IMR-90 (cell line): Measurements from ENCODE around the gene SLC30A5. TPM values are rescaled to one million over a fixed set of nuclear protein-coding genes. Genes with fewer than 3 reads are reported as not detected.

Source experiments
- ATAC-seq: fragments of 200-7000 bp; cut with Tn5 transposase; 2 replicates; pipeline ENCODE4 v1.9.1; 2020; ENCODE audit warnings: low read depth, mild to moderate bottlenecking, moderate library complexity
- BruUV-seq: library from RNA; stranded (reverse); fragments of 400-500 nt; replicated peaks from 2 replicates; lab custom pipeline; 2021; lab: Mats Ljungman, UMichigan
- CTCF ChIA-PET: fragments of 300-600 bp; formaldehyde crosslinking; extraction: SDS; loops from one replicate; lab custom pipeline; 2021; ENCODE audit warnings: antibody characterized with exemption; lab: Yijun Ruan, JAX
- POLR2A ChIA-PET: fragments of 300-600 bp; sonication (Branson Sonifier 250); formaldehyde crosslinking; loops from one replicate; lab custom pipeline; 2022; ENCODE audit warnings: antibody characterized with exemption; ENCODE audit not compliant: unreplicated experiment; lab: Charles Lee
- DNase-seq: peaks from one replicate; pipeline ENCODE4 v3.0.0; 2013
- H2AFZ ChIP-seq: replicated peaks from 2 replicates; pipeline ENCODE3; 2013; ENCODE audit warnings: low read length, mild to moderate bottlenecking; ENCODE audit not compliant: poor library complexity
- H2AK5ac ChIP-seq: 2 replicates; pipeline ENCODE4 v1.6.1; 2013; ENCODE audit warnings: low read depth, low read length, inconsistent platforms
- H2AK9ac ChIP-seq: replicated peaks from 2 replicates; pipeline ENCODE3; 2013; ENCODE audit warnings: mild to moderate bottlenecking, low read depth, low read length, moderate library complexity; ENCODE audit not compliant: poor library complexity
- H2BK120ac ChIP-seq: 2 replicates; pipeline ENCODE4 v1.6.1; 2013; ENCODE audit warnings: low read depth, low read length, inconsistent platforms
- H2BK15ac ChIP-seq: 3 replicates; pipeline ENCODE4 v1.6.1; 2013; ENCODE audit warnings: low read depth, low read length, inconsistent platforms
- H2BK20ac ChIP-seq: 2 replicates; pipeline ENCODE4 v1.6.1; 2013; ENCODE audit warnings: low read depth, mild to moderate bottlenecking, inconsistent platforms, low read length, moderate library complexity
- H2BK5ac ChIP-seq: 2 replicates; pipeline ENCODE4 v1.6.1; 2013; ENCODE audit warnings: mild to moderate bottlenecking, low read depth, low read length, inconsistent platforms; ENCODE audit not compliant: poor library complexity, severe bottlenecking
- H3K14ac ChIP-seq: replicated peaks from 2 replicates; pipeline ENCODE4 v1.6.1; 2013; ENCODE audit warnings: low read depth, low read length, inconsistent platforms
- H3K18ac ChIP-seq: 2 replicates; pipeline ENCODE4 v1.6.1; 2013; ENCODE audit warnings: low read depth, low read length, control low read depth
- H3K23ac ChIP-seq: 2 replicates; pipeline ENCODE4 v1.6.1; 2013; ENCODE audit warnings: low read depth, low read length, inconsistent platforms
- H3K27ac ChIP-seq: 2 replicates; pipeline ENCODE4 v1.5.1; 2013; ENCODE audit warnings: mild to moderate bottlenecking, control low read depth, low read length; ENCODE audit not compliant: insufficient read depth
- H3K27me3 ChIP-seq: 2 replicates; pipeline ENCODE4 v1.6.1; 2013; ENCODE audit warnings: low read length; ENCODE audit not compliant: control insufficient read depth, insufficient read depth
- H3K36me3 ChIP-seq: 2 replicates; pipeline ENCODE4 v1.6.1; 2013; ENCODE audit warnings: low read length, mixed read lengths; ENCODE audit not compliant: control insufficient read depth, insufficient read depth
- H3K4ac ChIP-seq: 2 replicates; pipeline ENCODE4 v1.6.1; 2013; ENCODE audit warnings: low read depth, low read length, inconsistent platforms
- H3K4me1 ChIP-seq: 2 replicates; pipeline ENCODE4 v1.6.1; 2013; ENCODE audit warnings: low read length, mixed read lengths; ENCODE audit not compliant: control insufficient read depth, insufficient read depth
- H3K4me2 ChIP-seq: 2 replicates; pipeline ENCODE4 v1.6.1; 2013; ENCODE audit warnings: low read depth, mild to moderate bottlenecking, control low read depth, low read length, moderate library complexity
- H3K4me3 ChIP-seq: 2 replicates; pipeline ENCODE4 v1.5.1; 2013; ENCODE audit warnings: low read depth, mild to moderate bottlenecking, control low read depth, low read length, moderate library complexity; ENCODE audit not compliant: insufficient read depth
- H3K56ac ChIP-seq: 2 replicates; pipeline ENCODE4 v1.6.1; 2013; ENCODE audit warnings: low read length, inconsistent platforms; ENCODE audit not compliant: insufficient read depth; ENCODE audit errors: extremely low read depth
- H3K79me1 ChIP-seq, 2 experiments: 2 replicates each; pipeline ENCODE4 v1.6.1; 2013; ENCODE audit warnings: low read length in 2 of 2, inconsistent platforms in 1 of 2, low read depth in 1 of 2
- H3K9ac ChIP-seq: 2 replicates; pipeline ENCODE4 v1.6.1; 2013; ENCODE audit warnings: low read depth, low read length, control low read depth
- H3K9me1 ChIP-seq: 2 replicates; pipeline ENCODE4 v1.6.1; 2013; ENCODE audit warnings: low read length, inconsistent platforms; ENCODE audit not compliant: insufficient read depth
- H3K9me3 ChIP-seq: 2 replicates; pipeline ENCODE4 v1.6.1; 2013; ENCODE audit warnings: low read length; ENCODE audit not compliant: control insufficient read depth, insufficient read depth
- H4K20me1 ChIP-seq: 2 replicates; pipeline ENCODE4 v1.6.1; 2013; ENCODE audit warnings: low read length, inconsistent platforms; ENCODE audit not compliant: insufficient read depth
- H4K5ac ChIP-seq: 2 replicates; pipeline ENCODE4 v1.6.1; 2013; ENCODE audit warnings: mild to moderate bottlenecking, low read depth, low read length, control low read depth
- H4K8ac ChIP-seq, 2 experiments: 2 replicates each; pipeline ENCODE4 v1.6.1; 2013; ENCODE audit warnings: low read depth in 2 of 2, low read length in 2 of 2, control low read depth in 1 of 2, inconsistent platforms in 1 of 2
- H4K91ac ChIP-seq: 2 replicates; pipeline ENCODE4 v1.6.1; 2013; ENCODE audit warnings: low read depth, low read length, inconsistent platforms; ENCODE audit not compliant: insufficient read depth
- BHLHE40 ChIP-seq: fragments of 150-350 bp; IDR thresholded peaks from 2 replicates; pipeline ENCODE4 v1.6.1; 2016; ENCODE audit warnings: mild to moderate bottlenecking, low read depth, low read length
- CEBPB ChIP-seq: IDR thresholded peaks from 2 replicates; pipeline ENCODE4 v1.6.1; 2012; ENCODE audit warnings: low read depth, low read length, improper control_type of control experiment
- CHD1 ChIP-seq: IDR thresholded peaks from 2 replicates; pipeline ENCODE4 v1.6.1; 2012; ENCODE audit warnings: low read depth, low read length, improper control_type of control experiment
- FOS ChIP-seq: fragments of 150-350 bp; IDR thresholded peaks from 2 replicates; pipeline ENCODE4 v1.6.1; 2016; ENCODE audit warnings: low read depth, low read length
- MAZ ChIP-seq: IDR thresholded peaks from 2 replicates; pipeline ENCODE4 v1.6.1; 2012; ENCODE audit warnings: low read depth, mild to moderate bottlenecking, low read length, improper control_type of control experiment, moderate library complexity, borderline replicate concordance
- NFE2L2 ChIP-seq: fragments of 150-350 bp; IDR thresholded peaks from 2 replicates; pipeline ENCODE4 v1.6.1; 2016; ENCODE audit warnings: low read depth, mild to moderate bottlenecking, low read length
- POLR2A ChIP-seq: IDR thresholded peaks from 2 replicates; pipeline ENCODE4 v1.6.1; 2012; ENCODE audit warnings: mild to moderate bottlenecking, low read depth, low read length
- RAD21 ChIP-seq: IDR thresholded peaks from 2 replicates; pipeline ENCODE4 v1.6.1; 2012; ENCODE audit warnings: low read length, improper control_type of control experiment
- RCOR1 ChIP-seq: IDR thresholded peaks from 2 replicates; pipeline ENCODE4 v1.6.1; 2012; ENCODE audit warnings: mild to moderate bottlenecking, low read length, improper control_type of control experiment; ENCODE audit not compliant: insufficient replicate concordance
- RFX5 ChIP-seq: IDR thresholded peaks from 2 replicates; pipeline ENCODE4 v1.8.0; 2012; ENCODE audit warnings: low read depth, mild to moderate bottlenecking, low read length, moderate library complexity
- SMC3 ChIP-seq: fragments of 150-350 bp; IDR thresholded peaks from 2 replicates; pipeline ENCODE4 v1.6.1; 2016; ENCODE audit warnings: low read depth, mild to moderate bottlenecking, antibody characterized with exemption, low read length, moderate library complexity
- dilution Hi-C: fragments of 300-500 bp; cut with HindIII; formaldehyde crosslinking; loops from one replicate; pipeline ENCODE4 v1.14.3; 2018; ENCODE audit warnings: low sequenced_read_pairs; ENCODE audit not compliant: unreplicated experiment
- in situ Hi-C: fragments of 300-500 bp; cut with MboI; formaldehyde crosslinking; loops from 3 replicates; pipeline ENCODE4 v1.14.3; 2019; ENCODE audit warnings: low sequenced_read_pairs, inconsistent platforms, mixed read lengths
- intact Hi-C: fragments of 100-400 bp; cut with micrococcal nuclease; formaldehyde crosslinking; loops from 2 replicates; pipeline ENCODE4 v1.10.0; 2022
- polyA plus RNA-seq, 3 experiments: library from polyadenylated mRNA; depleted of rRNA; stranded (reverse); fragments of >200 nt; gene quantifications; 2 replicates each; pipeline ENCODE4 v1.2.3, GENCODE V29; 2012; ENCODE audit warnings: low replicate concordance in 1 of 3
- total RNA-seq: library from RNA; depleted of rRNA; stranded (reverse); fragments of >200 nt; gene quantifications from 2 replicates; pipeline ENCODE4 v1.2.3, GENCODE V29; 2012
- TF ChIP-seq, protein P1 (sequence below): conservative IDR thresholded peaks from 2 replicates; pipeline ENCODE4 v1.5.1; 2012; ENCODE audit warnings: mild to moderate bottlenecking, low read depth, low read length, improper control_type of control experiment
- TF ChIP-seq, protein P2 (sequence below): fragments of 150-350 bp; IDR thresholded peaks from 2 replicates; pipeline ENCODE4 v1.6.1; 2017; ENCODE audit warnings: mild to moderate bottlenecking, antibody characterized with exemption, low read length, low read depth

The SLC30A5 gene
- total and polyA plus RNA-seq, 2 of the 4 experiments (the other 2 are of a cell fraction), result 21.2 to 34.8 TPM

DNA sequence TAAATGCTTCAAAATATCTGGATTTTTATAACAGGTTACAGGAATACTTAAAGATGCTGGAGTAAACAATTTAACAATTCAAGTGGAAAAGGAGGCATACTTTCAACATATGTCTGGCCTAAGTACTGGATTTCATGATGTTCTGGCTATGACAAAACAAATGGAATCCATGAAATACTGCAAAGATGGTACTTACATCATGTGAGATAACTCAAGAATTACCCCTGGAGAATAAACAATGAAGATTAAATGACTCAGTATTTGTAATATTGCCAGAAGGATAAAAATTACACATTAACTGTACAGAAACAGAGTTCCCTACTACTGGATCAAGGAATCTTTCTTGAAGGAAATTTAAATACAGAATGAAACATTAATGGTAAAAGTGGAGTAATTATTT is 35.6 kb downstream of the SLC30A5 start:
- H4K91ac ChIP-seq, result no peak overlapping the region
- H3K9ac ChIP-seq, result no peak overlapping the region
- ChIA-PET POLR2A (no interaction called here), CTCF (no interaction called here)
- H3K27me3 ChIP-seq, result no peaks in the 10 kb centered on the region
- no peak overlapping the region for H3K4me2 ChIP-seq
- no peak overlapping the region for H2AK9ac ChIP-seq
- no peak overlapping the region for H3K56ac ChIP-seq
- BruUV-seq, result no TSS peak
- no peak overlapping the region for H2AFZ ChIP-seq
- H2BK20ac ChIP-seq, result no peak overlapping the region
- TF ChIP-seq, protein P1, sequence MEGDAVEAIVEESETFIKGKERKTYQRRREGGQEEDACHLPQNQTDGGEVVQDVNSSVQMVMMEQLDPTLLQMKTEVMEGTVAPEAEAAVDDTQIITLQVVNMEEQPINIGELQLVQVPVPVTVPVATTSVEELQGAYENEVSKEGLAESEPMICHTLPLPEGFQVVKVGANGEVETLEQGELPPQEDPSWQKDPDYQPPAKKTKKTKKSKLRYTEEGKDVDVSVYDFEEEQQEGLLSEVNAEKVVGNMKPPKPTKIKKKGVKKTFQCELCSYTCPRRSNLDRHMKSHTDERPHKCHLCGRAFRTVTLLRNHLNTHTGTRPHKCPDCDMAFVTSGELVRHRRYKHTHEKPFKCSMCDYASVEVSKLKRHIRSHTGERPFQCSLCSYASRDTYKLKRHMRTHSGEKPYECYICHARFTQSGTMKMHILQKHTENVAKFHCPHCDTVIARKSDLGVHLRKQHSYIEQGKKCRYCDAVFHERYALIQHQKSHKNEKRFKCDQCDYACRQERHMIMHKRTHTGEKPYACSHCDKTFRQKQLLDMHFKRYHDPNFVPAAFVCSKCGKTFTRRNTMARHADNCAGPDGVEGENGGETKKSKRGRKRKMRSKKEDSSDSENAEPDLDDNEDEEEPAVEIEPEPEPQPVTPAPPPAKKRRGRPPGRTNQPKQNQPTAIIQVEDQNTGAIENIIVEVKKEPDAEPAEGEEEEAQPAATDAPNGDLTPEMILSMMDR, result no peak
- peak; percentile 36; the same call in 1 of the 2 replicates for TF ChIP-seq FOS
- no peak for TF ChIP-seq CHD1
- TF ChIP-seq RAD21, result no peak
- no peak for TF ChIP-seq MAZ
- TF ChIP-seq RCOR1, result no peak
- TF ChIP-seq CEBPB, result peak; percentile 80
- TF ChIP-seq SMC3, result no peak
- TF ChIP-seq POLR2A, result no peak
- no peak for TF ChIP-seq RFX5
- no peak for TF ChIP-seq NFE2L2
- TF ChIP-seq, protein P2, sequence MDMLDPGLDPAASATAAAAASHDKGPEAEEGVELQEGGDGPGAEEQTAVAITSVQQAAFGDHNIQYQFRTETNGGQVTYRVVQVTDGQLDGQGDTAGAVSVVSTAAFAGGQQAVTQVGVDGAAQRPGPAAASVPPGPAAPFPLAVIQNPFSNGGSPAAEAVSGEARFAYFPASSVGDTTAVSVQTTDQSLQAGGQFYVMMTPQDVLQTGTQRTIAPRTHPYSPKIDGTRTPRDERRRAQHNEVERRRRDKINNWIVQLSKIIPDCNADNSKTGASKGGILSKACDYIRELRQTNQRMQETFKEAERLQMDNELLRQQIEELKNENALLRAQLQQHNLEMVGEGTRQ, result no peak
- TF ChIP-seq BHLHE40, result peak; percentile 66
- H3K14ac ChIP-seq, result no peak overlapping the region
- dilution Hi-C loops, result no loop called here
- H3K36me3 ChIP-seq, result peaks cover 22% of the 10 kb centered on the region
- no peak overlapping the region for H3K4me3 ChIP-seq
- no peak overlapping the region for H3K23ac ChIP-seq
- H3K9me1 ChIP-seq, result no peaks in the 10 kb centered on the region
- ATAC-seq (peak; percentile 91), DNase-seq (peak; percentile 95)
- no peak overlapping the region for H2BK15ac ChIP-seq
- in situ Hi-C loops, result no loop called here
- no peak overlapping the region for H2AK5ac ChIP-seq
- no peaks in the 10 kb centered on the region for H3K9me3 ChIP-seq
- no peak overlapping the region for H3K18ac ChIP-seq
- H2BK5ac ChIP-seq, result peak overlapping the region; percentile 70
- H4K5ac ChIP-seq, result no peak overlapping the region
- no peak overlapping the region for H3K4ac ChIP-seq
- no peak overlapping the region for H3K27ac ChIP-seq
- H3K4me1 ChIP-seq, result 0 out of 2 replicates have a peak, but pooled peaks cover 2% of the 10 kb centered on the region
- H4K8ac ChIP-seq, result no peak overlapping the region
- intact Hi-C loops, result no loop called here
- H3K79me1 ChIP-seq, result peaks cover 0 to 3% of the 10 kb centered on the region in 2 experiments; a peak in 1 of 4 replicates
- H4K20me1 ChIP-seq, result no peaks in the 10 kb centered on the region
- no peak overlapping the region for H2BK120ac ChIP-seq
